SK-N-DZ (cell line): Measurements from ENCODE around the gene CERS1.
A peak's percentile ranks its signal among the peaks of the same experiment; 100 is the strongest.
"Not testable (repeated sequence)": the region's sequence is repeated elsewhere in the genome, so short reads cannot be mapped to it uniquely, and the experiment has no call there.

ENCODE experiments used
- DNase-seq: peaks from one replicate; pipeline ENCODE4 v3.0.0-alpha.2; 2015; ENCODE audit warnings: low spot score

The CERS1 gene

DNA sequence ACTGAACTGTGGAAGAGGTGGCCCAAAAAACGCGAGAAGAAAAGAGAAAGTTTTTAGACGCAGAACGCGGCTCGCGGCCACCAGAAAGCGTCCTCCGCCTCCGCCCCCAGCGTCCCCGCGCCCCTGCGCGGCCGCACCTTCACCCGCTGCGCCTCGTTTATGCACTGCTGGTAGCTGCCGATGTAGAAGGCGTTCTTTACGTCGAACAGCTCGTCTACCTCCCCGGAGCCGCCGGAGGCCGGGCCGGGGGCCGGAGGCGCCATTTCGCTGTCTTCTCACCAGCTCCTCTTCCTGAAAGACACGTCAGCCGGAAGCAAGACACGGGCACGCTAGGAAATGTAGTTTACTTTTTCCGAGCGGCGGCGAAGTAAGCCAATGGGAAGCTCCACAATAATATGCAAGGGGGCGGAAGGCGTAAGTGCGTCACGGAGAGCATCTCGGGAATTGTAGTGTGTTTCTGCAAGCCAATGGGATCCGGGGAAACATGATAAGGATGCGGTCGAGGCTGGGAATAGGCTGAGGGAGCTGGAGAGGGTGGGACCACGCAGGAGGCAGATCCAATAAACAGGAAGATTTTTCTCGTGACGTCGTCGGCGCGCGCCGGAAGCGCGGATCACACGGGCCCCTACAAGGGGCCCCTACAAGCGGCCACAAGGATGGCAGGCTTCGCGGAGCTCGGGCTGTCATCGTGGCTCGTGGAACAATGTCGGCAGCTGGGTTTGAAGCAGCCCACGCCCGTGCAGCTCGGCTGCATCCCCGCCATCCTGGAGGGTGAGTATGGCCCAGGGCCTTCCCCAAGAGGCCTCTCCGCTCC is 23.3 kb upstream of the CERS1 start, which contains the start of the genes COPE and DDX49:
Gene COPE, minus strand, starts transcription at position 302 of the 814 bp plus-strand sequence. Its CDS starts 39 bp downstream, at position 263.
Gene DDX49, plus strand, starts transcription at position 630 of the 814 bp plus-strand sequence. Its CDS starts 27 bp downstream, at position 657.
- peak; percentile 100 for DNase-seq

DNA sequence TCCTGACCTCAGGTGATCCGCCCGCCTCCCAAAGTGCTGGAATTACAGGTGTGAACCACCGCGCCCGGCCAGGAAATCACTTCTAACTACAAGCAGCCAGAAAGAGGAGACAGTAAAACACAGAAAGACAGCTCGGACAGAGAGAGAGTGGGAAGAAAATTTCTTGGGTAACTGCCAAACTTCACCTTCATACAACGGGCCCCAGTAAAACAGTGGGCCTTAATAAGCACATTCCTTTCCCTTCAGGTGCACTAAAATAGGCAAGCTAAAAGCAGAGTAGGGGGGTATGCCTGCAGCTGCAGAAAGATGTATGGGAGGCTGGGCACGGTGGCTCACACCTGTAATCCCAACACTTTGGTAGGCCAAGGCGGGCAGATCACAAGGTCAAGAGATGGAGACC is 21.6 kb upstream of the CERS1 start:
- not testable (repeated sequence) for DNase-seq

- peak; percentile 34 for DNase-seq
Observed at GRCh38 chr19:18915639-18916038, 19.7 kb upstream of the CERS1 start.

DNA sequence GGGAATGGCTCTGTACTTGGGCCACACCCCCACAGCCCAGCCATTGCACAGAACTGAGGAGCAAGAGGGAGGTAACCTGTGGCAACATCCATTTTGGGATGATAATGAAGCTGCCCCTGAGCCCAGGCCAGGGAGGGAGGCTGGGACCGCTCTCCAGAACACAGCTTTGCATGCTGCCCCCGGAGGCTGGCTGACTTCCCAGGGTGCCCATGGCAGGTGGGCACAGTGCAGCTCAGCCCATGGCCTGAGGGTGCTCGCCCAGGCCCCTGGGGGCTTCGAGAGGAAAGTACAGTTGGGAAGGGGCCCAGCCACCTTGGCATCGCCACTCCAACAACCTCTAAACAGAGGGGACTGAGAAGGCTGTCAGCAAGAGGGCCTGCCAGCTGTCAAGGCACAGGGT is 17.5 kb upstream of the CERS1 start:
- no peak for DNase-seq

- DNase-seq: no peak
Observed at GRCh38 chr19:18912933-18913332, 17.0 kb upstream of the CERS1 start.

- no peak for DNase-seq
Observed at GRCh38 chr19:18910801-18911436, 15.0 kb upstream of the CERS1 start.

DNA sequence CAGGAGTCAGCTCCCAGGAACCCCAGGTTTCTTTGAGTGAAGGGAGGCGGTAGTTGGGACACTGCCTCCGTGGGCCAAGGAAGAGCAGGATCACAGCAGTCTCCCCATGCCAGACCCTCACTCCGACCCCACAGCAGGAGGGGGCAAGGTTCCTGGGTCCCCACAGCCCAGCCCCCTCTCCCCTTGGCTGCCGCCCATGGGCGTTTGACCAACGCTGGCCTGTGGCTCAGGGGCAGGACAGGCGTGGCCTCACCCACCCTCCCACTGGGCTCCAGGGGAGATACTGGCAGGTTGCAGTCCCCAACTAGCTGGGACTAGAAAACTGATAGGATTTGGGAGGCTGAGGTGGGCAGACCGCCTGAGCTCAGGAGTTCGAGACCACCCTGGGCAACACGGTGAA is 14.1 kb upstream of the CERS1 start:
- DNase-seq: no peak

- DNase-seq: no peak
Observed at GRCh38 chr19:18908917-18909619, 13.1 kb upstream of the CERS1 start.

GRCh38 chr19:18906605-18907519 is 10.9 kb upstream of the CERS1 start:
- no peak for DNase-seq

DNA sequence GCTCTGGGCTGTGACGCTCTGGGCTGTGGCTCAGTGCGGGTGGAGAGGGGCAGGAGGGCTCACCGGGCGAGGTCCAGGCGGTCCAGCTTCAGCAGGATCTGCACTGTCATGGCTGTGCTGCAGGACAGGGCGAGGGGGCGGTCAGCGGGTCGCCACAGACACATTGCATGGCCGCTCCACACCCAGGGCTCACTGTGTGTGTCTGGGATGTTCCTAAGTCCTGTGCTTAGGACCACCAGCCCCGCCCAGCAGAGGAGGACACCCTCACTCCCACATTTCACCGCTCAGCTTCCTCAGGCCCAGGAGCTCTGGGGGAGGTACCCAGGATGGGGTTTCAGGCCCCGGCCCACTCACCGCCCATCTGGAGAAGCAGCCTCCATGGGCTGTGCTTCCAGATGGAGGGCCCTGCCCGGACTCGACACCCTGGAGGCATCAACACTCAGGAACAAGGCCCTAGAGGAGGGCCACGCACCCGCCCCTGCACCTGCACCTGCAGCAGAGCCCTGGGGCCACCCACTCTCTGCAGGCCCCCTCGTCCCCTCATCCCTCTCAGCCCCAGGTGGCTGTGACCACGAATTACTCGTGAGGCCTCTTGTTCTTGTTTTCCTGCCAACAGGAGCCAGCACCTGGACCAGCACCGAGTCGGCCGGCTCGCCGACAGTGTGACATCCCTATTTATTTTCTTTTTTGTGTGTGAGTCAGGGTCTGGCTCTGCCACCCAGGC is 9.7 kb upstream of the CERS1 start:
- DNase-seq: no peak

DNA sequence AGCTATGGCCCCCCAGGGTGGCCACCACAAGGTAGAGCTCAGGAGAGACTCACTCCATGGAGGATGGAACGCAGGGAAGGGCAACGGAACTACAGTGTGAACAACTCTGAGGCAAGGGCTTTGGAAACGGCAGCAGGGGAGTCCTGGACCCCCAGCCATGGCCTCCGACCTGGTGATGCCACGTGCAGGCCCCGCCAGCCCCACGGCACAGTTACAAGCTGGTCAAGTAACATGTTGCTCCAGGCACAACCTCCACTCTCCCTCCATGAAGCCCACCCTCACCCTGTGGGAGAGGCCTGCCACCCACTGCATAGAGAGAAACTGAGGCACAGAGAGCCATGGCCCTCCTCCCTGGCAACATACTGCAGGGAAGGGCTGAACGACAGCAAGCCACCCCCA is 9.1 kb upstream of the CERS1 start:
- no peak for DNase-seq

- DNase-seq: no peak
Observed at GRCh38 chr19:18904334-18905057, 8.5 kb upstream of the CERS1 start.

- DNase-seq: no peak
Observed at GRCh38 chr19:18903156-18904037, 7.4 kb upstream of the CERS1 start.

DNA sequence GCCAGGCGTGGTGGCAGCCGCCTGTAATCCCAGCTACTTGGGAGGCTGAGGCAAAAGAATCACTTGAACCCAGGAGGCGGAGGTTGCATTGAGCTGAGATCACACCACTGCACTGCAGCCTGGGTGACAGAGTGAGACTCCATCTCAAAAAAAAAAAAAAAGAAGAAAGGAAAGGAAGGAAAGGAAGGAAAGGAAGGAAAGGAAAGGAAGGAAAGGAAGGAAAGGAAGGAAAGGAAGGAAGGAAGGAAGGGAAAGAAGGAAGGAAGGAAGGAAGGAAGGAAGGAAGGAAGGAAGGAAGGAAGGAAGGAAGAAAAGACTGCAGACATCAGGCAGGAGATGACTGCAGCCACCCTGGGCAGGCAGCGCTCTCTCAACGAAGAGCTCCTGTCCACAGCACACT is 6.6 kb upstream of the CERS1 start:
- not testable (repeated sequence) for DNase-seq

GRCh38 chr19:18901491-18901890 is 5.5 kb upstream of the CERS1 start:
- DNase-seq: no peak

DNA sequence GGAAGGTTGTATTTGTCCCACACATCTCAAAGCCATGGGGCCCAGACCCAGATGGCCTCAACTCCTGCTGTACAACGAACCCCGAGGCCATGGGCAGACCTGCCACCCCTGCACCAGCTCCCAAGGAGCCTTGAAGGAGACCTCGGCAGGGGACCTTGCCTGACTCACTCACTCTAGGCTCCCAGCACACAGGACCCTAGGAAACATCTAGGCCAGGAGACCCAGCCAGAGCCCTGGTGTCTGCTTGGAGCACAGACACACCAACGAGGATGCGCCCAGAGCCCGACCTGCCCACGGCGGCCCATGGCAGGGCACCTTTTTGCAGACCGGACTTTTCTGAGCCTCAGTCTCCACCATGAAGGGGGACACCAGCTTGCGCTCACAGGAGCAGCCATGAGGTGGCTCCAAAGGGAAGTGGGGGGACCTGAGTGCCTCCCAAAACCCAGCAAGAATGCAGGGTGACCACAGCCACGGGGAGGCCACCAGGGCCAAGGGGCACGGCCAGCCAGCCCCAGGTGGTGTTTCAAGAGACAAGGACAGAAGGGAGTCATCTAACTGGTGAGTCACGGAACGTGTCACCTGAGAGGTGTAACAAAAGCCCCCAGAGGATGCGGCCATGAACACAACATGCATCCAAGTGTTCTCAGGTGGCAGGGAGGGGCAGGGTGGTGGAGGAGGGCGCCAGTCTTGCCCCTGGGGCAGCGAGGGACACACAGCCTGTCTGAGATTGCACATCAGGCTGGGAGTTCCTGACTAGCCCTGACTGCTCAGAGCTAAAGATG is 4.9 kb upstream of the CERS1 start:
- DNase-seq: no peak

GRCh38 chr19:18899624-18900560 is 3.9 kb upstream of the CERS1 start:
- DNase-seq: no peak
